Hepatic stellate cell (primary cell): Measurements from ENCODE around the gene CHP2.
"Not testable (repeated sequence)": the region's sequence is repeated elsewhere in the genome, so short reads cannot be mapped to it uniquely, and the experiment has no call there.

Experiments used
- DNase-seq: peaks from one replicate; pipeline ENCODE4 v3.0.0; 2011; ENCODE audit warnings: low spot score

Gene CHP2

DNA sequence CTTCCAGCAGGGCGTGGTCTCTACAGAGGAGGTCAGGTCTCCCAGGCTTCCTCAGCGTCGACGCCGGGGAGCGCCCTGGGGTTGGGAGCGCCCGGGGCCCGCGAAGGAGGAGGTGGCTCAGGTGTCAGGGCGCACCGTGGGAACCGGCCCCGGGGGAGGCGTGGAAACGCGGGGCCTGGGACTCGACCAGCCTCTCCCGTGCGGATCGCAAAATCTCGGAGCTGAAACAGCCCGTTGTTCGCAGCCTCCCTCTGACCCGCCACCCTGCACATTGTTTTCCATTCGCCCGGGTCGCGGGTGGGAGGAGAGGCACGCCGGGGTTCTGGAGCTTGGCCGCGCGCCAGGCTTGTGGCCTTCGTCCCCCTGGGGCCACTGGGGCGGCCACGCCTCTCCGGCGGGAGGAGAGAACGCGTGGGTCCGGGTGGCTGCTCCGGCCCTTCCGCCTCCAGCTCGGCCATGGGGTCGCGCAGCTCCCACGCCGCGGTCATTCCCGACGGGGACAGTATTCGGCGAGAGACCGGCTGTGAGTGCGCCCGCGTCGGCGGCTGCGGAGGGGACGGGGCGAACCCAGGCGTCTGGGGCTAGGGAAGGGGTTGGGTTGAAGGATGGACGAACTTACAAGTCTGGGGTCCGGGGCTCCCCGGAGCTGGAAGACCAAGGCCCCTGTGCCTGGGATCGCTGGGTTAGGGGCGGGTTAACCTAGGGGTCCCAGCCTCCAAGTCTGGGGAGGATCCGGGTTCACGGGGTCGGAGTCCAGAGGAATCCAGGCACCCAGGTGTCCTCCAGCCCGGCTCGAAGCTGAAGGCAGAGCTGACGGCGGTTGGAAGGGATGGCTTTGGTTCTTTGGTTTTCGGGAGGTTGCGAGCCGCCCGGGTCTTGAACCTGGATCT, at the start of gene CHP2:
CHP2 (plus strand) TSS at position 433 of the 890 bp plus-strand sequence; CDS start at position 457, 24 bp downstream.
- no peak for DNase-seq

GRCh38 chr16:23705517-23705902, 49.3 kb upstream of the CHP2 start:
- DNase-seq = no peak

GRCh38 chr16:23706439-23706838, 48.4 kb upstream of the CHP2 start:
- no peak for DNase-seq

DNA sequence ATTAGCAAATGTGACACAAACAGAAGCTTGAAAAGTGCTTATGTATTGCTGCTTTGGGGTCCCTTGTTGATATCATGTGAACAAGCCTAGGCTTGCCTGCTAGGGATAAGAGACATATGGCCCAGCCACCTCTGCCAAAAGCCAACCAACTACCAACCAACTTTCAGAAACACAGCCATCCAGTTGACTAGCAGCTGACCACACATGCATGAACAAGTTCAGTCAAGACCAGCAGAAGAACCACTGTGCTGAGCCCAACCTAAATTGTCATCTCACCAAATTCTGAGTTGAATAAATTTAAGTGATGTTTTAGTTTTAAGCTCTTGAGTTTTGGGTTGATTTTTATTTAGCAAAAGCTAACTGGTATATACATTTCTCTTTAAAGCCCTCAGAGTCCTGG, 45.3 kb upstream of the CHP2 start:
- no peak for DNase-seq

DNA sequence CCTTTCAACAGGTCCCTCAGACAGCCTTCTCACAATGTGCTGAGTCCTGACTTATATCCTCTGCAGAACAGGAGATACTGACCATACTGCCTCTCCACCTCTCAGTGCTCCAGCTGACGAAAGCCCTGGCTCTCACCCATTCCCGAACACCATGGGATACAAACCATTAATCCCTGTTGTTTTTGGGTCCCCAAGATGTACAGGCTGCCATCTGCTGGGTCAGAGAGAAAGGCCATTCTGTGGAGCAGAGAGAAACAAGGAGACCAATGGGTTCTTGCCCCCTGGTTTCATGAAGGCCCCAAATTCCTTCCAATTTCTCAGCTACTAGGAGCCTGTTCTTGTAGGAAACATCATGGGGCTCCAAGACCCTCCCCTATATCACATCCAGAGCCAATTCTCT, 44.8 kb upstream of the CHP2 start:
- no peak for DNase-seq

DNA sequence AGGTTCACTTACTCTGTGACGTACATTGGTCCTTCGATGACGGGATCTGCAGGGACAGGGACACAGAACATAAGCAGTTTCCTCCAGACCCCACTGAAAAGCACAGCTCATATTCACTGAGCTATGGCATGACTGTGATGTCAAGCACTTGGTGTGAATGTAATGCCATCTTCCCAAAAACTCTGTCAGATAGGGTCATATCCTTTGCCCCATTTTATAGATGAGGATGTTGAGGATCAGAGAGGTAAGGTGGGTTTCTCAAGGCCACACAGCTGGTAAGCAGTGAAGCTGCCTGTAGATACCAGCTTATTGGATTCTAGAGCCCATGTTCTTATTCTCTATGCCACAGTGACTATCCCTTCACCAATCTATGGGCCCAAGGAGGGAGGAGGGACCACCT, 44.3 kb upstream of the CHP2 start:
- no peak for DNase-seq

GRCh38 chr16:23711785-23712184, 43.0 kb upstream of the CHP2 start:
- DNase-seq = no peak

GRCh38 chr16:23712976-23713375, 41.9 kb upstream of the CHP2 start, which contains the start of gene ERN2:
Gene ERN2, minus strand, starts transcription at chr16:23713222. Its CDS starts 35 bp downstream, at chr16:23713187.
- DNase-seq = no peak

DNA sequence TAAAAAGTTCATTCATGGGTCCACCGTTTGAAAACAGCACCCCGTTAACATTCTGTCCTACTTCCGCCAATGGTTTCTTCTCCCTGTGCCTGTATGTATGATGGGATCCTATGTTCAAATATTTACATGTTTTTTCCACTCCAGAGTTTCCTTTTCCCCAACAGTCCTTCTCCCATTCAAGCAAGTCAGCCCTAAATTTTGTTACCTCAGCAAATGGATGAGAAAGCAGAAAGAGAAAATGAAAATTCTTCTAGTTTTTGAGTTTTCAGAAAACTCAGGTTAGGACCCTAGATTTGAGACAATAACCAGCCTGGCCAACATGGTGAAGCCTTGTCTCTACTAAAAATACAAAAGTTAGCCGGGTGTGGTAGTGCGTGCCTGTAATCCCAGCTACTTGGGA, 38.3 kb upstream of the CHP2 start:
- no peak for DNase-seq

- DNase-seq = not testable (repeated sequence)
These were observed 32.1 kb upstream of the CHP2 start for GRCh38 chr16:23722613-23723240.

- no peak for DNase-seq
These were observed 30.6 kb upstream of the CHP2 start for GRCh38 chr16:23724096-23724784.

DNA sequence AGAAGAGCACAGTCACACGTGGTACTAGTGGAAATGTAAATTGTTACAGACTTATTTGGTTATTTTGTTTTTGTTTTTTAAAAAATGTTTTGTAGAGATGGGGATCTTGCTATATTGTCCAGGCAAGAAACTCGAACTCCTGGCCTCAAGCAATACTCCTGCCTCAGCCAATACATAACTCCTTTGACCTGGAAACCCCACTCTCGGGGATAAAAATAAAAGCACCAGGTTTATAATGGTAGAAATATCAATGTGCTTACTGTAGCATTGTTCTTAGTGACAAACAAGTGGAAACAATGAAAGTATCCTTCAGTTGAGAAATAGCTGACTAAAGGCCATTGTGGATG, 30.1 kb upstream of the CHP2 start:
- no peak for DNase-seq

GRCh38 chr16:23726710-23727109, 28.1 kb upstream of the CHP2 start:
- no peak for DNase-seq

GRCh38 chr16:23728112-23728477, 26.7 kb upstream of the CHP2 start:
- DNase-seq = no peak

DNA sequence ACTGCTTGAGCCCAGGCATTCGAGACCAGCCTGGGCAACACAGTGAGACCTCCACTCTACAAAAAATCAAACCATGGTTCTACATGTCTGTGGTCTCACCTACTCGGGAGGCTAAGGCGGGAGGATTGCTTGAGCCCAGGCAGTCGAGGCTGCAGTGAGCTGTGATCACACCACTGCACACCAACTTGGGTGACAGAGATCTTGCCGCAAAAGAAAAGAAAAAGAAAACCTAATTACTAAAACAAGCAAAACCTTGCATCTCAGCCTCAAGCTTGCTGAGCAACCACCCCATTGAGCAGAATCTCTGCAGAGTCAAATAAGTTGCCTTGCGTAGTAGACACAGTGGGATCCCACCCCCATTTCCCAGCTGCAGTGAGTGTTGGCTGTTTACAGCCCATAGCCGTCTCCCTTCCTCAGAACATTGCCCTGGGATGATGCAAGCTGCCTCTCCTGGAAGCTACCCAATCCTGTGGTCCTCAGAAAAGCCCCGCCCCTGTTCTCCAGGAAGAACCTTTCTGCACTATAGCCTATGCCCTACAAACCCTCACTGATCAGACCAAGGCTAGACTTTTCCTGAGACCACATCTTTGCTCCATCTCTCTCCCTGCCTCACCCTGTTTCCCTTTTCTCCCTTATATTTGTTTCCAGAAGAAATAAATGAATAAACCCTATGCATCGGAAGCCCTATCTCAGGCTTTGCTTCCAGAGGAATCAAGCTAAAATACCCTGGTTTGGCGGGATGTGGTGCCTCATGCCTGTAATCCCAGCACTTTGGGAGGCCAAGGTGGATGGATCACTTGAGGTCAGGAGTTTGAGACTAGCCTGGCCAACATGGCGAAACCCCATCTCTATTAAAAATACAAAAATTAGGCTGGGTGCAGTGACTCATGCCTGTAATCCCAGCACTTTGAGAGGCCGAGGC, 25.1 kb upstream of the CHP2 start:
- no peak for DNase-seq

GRCh38 chr16:23734176-23734893, 20.5 kb upstream of the CHP2 start:
- DNase-seq = no peak

GRCh38 chr16:23737423-23738028, 17.3 kb upstream of the CHP2 start:
- DNase-seq = not testable (repeated sequence)

DNA sequence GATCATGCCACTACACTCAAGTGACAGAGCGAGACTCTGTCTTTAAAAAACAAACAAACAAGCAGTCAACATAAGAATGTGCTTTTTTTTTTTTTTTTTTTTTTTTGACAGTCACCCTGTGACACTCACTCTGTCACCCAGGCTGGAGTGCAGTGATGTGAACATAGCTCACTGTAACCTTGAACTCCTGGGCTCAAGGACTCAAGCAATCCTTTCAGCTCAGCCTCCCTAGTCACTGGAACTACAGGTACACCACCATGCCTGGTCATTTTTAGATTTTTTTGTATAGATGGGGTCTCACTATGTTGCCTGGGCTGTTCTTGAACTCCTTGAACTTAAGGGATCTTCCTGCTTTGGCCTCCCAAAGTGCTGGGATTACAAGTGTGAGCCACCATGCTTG, 15.3 kb upstream of the CHP2 start:
- no peak for DNase-seq

GRCh38 chr16:23741675-23742303, 13.0 kb upstream of the CHP2 start:
- DNase-seq = no peak

GRCh38 chr16:23742766-23743165, 12.1 kb upstream of the CHP2 start:
- DNase-seq = no peak
